HG02981 (cell line): ENCODE results near the gene AP2M1.
"Not testable (repeated sequence)": the region's sequence is repeated elsewhere in the genome, so short reads cannot be mapped to it uniquely, and the experiment has no call there.

Experiments
- ATAC-seq: cut with Tn5 transposase; IDR thresholded peaks from one replicate; pipeline ENCODE4 v1.9.1; 2021; ENCODE audit warnings: mild to moderate bottlenecking, moderate library complexity; ENCODE audit not compliant: unreplicated experiment

AP2M1 gene

GRCh38 chr3:184156522-184156955 is 18.1 kb upstream of the AP2M1 start:
- ATAC-seq: no peak

GRCh38 chr3:184157206-184157605 is 17.4 kb upstream of the AP2M1 start:
- ATAC-seq: no peak

GRCh38 chr3:184158404-184158803 is 16.3 kb upstream of the AP2M1 start:
- no peak for ATAC-seq

- ATAC-seq: peak; percentile 53
Measured at GRCh38 chr3:184160456-184160855, 14.2 kb upstream of the AP2M1 start.

- ATAC-seq: not testable (repeated sequence)
Measured at GRCh38 chr3:184162571-184163070, 12.0 kb upstream of the AP2M1 start.

GRCh38 chr3:184164648-184165330 is 9.9 kb upstream of the AP2M1 start:
- ATAC-seq: no peak

GRCh38 chr3:184165543-184165942 is 9.1 kb upstream of the AP2M1 start:
- no peak for ATAC-seq

- ATAC-seq: no peak
Measured at GRCh38 chr3:184166671-184167070, 8.0 kb upstream of the AP2M1 start.

- ATAC-seq: no peak
Measured at GRCh38 chr3:184167786-184168185, 6.9 kb upstream of the AP2M1 start.

GRCh38 chr3:184168363-184169120 is 6.1 kb upstream of the AP2M1 start:
- no peak for ATAC-seq

- no peak for ATAC-seq
Measured at GRCh38 chr3:184169896-184170875, 4.5 kb upstream of the AP2M1 start.

GRCh38 chr3:184171562-184171961 is 3.1 kb upstream of the AP2M1 start:
- ATAC-seq: no peak

GRCh38 chr3:184172681-184173373 is 1.8 kb upstream of the AP2M1 start:
- no peak for ATAC-seq

- ATAC-seq: no peak
Measured at GRCh38 chr3:184173374-184173722, 1.3 kb upstream of the AP2M1 start.

GRCh38 chr3:184174284-184174645 is 390 bp upstream of the AP2M1 start:
- no peak for ATAC-seq

GRCh38 chr3:184175506-184175905 is 851 bp downstream of the AP2M1 start:
- no peak for ATAC-seq

GRCh38 chr3:184175981-184176376 is 1.3 kb downstream of the AP2M1 start:
- no peak for ATAC-seq

GRCh38 chr3:184176377-184177330 is 2.0 kb downstream of the AP2M1 start:
- ATAC-seq: no peak

- ATAC-seq: no peak
Measured at GRCh38 chr3:184177331-184177731, 2.7 kb downstream of the AP2M1 start.
